GM12891 (cell line): ENCODE measurements around the gene DPP10.

Source experiments
- DNase-seq: peaks from one replicate; pipeline ENCODE4 v3.0.0; 2011; ENCODE audit warnings: low spot score; ENCODE audit not compliant: insufficient read length
- FAIRE-seq: peaks from 2 replicates; lab custom pipeline; 2011; peaks lifted over from hg19 to GRCh38; lab: Jason Lieb, UNC
- PAX5 ChIP-seq: IDR thresholded peaks from 2 replicates; pipeline ENCODE4 v1.6.1; 2011; ENCODE audit warnings: low read length, moderate library complexity, mild to moderate bottlenecking; ENCODE audit not compliant: insufficient read depth, severe bottlenecking
- POLR2A ChIP-seq: IDR thresholded peaks from 2 replicates; pipeline ENCODE4 v1.6.1; 2011; ENCODE audit warnings: low read depth, low read length, control low read depth
- POLR2AphosphoS5 ChIP-seq: IDR thresholded peaks from 2 replicates; pipeline ENCODE4 v1.6.1; 2011; ENCODE audit warnings: low read depth, low read length, control low read depth
- POU2F2 ChIP-seq: IDR thresholded peaks from 2 replicates; pipeline ENCODE4 v1.6.1; 2011; ENCODE audit warnings: low read depth, mild to moderate bottlenecking, control low read depth, low read length, moderate library complexity
- SPI1 ChIP-seq: IDR thresholded peaks from 2 replicates; pipeline ENCODE4 v1.6.1; 2011; ENCODE audit warnings: low read depth, low read length, control low read depth
- TAF1 ChIP-seq: IDR thresholded peaks from 2 replicates; pipeline ENCODE4 v1.6.1; 2011; ENCODE audit warnings: low read depth, low read length, control low read depth

The DPP10 gene

DNA sequence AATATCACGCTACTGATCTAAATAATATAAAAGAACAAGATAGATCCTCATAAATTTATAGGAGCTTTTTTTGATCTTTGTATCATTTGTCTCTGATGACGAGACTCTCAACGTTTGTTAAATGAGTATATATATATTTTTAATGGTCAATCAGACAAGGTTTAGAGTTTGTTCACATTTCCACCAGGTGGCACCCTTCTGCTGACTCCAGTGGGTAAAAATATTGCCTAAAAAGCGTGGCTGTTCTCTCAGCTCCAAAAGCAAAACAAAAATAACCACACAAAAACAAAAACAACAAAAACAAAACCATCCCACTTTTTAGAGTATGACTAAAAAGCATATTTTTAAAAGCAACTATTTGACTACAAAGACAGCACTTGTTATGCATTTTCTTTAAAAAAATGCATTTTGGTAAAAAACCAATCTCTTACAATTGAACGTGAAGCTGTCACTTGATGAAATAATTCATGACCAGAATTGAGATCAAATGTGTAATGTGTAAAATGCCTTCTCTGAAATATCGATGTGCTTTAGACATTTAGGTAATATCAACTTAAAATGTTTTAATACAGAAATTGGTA is 723.2 kb downstream of the DPP10 start:
- no peak for FAIRE-seq
- no peak for DNase-seq
- no peak for TF ChIP-seq POLR2AphosphoS5
- no peak for TF ChIP-seq TAF1
- no peak for TF ChIP-seq POU2F2
- no peak for TF ChIP-seq POLR2A
- no peak for TF ChIP-seq PAX5
- no peak for TF ChIP-seq SPI1

DNA sequence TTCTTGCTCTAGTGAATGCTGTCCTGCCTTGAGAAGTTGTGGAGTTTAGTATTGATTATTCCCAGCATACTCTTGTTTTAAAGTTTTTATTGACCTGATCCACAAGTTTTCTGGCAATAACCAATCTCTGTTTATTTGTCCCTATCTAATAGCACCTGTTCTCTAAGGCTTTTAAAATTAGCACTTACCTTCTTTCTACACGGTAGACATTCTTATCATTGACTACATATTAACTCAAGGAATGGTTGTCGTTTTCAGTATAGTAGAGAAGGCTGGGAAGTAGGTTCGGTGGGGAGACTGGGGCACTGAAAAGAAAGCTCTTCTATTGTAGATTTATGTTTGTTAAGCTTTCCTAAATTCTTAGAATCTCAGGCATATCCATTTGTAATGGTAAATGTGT is 726.0 kb downstream of the DPP10 start:
- DNase-seq (no peak), FAIRE-seq (no peak)
- TF ChIP-seq TAF1 (no peak), POU2F2 (no peak)

DNA sequence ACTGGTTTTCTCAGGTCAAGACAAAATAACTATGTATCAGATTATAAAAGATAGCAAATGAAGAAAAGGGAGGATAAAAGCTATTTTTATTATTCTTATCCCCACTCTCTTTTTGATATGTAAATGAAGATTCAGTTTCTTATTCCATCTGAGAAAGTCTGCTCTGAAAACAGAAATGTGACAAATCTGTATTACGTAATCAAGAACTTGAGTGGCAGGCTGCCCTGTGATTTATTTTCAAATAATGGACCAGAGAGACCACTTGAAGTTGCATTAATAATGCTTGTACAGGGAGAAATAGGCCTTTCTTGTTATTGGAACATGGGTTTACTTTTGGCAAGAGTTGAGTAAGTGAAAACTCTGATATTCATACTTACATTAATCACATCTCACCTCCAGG is 727.4 kb downstream of the DPP10 start:
- DNase-seq (no peak), FAIRE-seq (no peak)
- TF ChIP-seq POLR2AphosphoS5 = no peak
- no peak for TF ChIP-seq SPI1
- no peak for TF ChIP-seq TAF1
- no peak for TF ChIP-seq POU2F2
- no peak for TF ChIP-seq POLR2A
- no peak for TF ChIP-seq PAX5

DNA sequence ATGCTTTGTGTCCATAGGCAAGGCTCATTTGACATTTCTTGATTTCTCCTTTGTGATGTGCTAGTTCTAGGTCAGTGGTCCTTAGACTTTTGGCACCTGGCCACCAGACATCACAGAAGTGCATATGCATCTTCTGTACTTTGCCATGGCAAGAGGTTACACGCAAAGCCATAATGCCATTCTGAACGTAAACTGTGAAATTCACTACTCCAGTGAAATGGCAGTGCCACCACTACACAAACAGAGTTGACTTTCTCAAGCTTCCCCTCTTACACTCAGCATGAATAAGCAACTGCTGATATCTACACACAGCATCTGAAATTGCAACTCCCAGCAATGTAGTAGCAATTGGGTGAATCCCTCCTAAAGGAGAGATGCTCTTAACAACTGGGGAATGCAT is 729.3 kb downstream of the DPP10 start:
- DNase-seq = no peak
- no peak for TF ChIP-seq POLR2A
- no peak for TF ChIP-seq TAF1
- TF ChIP-seq POU2F2 = no peak
- TF ChIP-seq SPI1 = no peak
- no peak for TF ChIP-seq PAX5
- no peak for TF ChIP-seq POLR2AphosphoS5
- no peak for FAIRE-seq

DNA sequence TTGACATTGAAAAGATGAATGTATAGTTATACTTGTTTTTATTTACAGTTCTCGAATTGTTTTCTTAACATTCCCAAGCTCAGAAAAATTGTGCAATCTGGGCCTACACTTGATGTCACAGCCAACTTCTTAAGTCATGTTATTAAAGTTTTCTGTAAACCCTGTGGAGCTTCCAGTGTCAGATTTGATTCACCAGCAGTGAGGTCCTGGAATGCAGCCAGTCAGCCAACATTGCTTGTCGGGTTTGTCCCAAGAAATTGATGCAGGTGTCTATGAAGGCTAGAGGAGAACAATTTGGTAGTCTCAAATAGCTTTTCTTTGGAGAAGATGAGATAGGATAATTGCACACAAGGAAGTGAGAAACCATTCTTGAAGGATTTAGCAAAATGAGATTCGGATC is 732.2 kb downstream of the DPP10 start:
- DNase-seq = no peak
- no peak for TF ChIP-seq POLR2A
- TF ChIP-seq SPI1 = no peak
- TF ChIP-seq POLR2AphosphoS5 = no peak
- TF ChIP-seq TAF1 = no peak
- no peak for TF ChIP-seq PAX5
- no peak for TF ChIP-seq POU2F2
- FAIRE-seq = no peak

DNA sequence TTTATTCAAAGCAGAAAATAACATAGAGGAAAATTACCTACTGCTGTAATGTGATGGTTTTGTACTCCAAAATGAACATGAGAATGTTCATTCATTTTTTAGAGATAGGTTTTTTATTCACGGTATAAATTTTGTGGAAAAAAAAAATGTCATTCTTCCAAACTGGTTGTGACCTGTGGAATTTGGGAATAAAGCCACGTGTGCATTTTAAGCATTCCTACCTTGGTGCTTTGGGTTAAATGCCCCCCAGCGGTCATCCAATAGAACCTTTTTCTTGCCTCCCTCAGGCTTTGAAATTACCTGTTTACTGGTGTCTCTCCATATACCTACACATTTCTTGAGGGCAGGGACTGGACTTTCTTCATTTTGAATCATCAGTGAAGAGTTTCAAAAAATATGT is 740.7 kb downstream of the DPP10 start:
- no peak for TF ChIP-seq SPI1
- TF ChIP-seq PAX5 = no peak
- no peak for TF ChIP-seq POLR2AphosphoS5
- TF ChIP-seq TAF1 = no peak
- no peak for TF ChIP-seq POU2F2
- no peak for FAIRE-seq
- DNase-seq = no peak

DNA sequence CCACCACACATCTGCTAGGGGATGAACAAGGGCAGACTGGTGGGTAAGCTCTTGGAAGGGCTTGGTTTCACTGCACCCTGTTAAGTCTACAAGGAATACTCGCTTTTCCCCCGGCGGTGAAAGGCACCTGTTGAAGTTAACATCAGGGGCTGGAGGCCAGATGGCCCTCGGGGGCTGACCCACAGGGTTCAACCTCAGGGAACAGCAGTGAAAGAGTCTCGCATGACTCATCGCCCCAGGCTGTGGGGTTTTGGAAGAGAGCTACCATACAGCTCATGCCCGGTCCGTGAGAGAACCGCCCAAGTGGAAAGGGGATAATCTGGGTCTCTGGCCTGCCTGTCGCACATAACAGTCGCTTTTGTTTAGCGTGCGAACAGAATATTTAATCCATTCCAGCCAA is 748.0 kb downstream of the DPP10 start:
- no peak for DNase-seq
- no peak for FAIRE-seq
- TF ChIP-seq POU2F2 (no peak), TAF1 (no peak)

DNA sequence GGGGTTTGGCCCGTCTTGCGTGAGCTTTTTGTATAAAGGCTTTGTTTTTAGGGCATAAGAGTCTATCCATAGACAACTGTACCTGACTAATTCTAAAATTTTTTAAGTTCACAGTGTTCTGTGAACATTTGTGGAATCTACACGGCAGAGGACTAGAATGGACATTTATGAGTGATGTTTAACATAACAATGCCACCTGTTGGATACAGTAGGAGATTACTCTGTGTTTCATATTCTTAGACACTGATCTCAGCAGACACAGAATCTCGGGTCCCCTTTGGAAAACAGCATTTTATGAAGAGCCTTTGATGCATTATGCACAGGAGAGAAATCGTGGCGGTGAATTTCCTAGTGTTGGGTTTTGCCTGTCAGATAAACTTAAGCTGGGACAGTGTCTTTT is 752.2 kb downstream of the DPP10 start:
- TF ChIP-seq POLR2A (no peak), POLR2AphosphoS5 (no peak), SPI1 (no peak), TAF1 (no peak), POU2F2 (no peak), PAX5 (no peak)
- no peak for DNase-seq
- FAIRE-seq = no peak

DNA sequence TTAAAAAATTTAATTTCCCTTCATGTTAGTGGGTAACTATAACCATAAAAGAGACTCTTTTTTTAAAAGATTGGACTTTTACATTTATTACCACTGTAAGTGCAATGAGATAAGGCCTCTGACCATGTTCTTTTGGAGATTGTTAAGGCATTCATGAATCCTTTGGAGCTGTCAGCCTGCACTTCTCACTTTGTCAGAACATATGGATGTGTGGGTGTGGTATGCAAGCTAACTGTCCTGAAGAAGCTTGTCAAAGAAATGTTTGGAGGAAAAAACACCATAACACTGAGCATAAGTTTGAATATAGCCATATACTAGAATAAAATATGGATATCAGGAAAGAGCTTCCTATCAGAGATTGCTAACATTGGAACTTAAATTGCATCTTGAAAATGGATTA is 754.1 kb downstream of the DPP10 start:
- no peak for DNase-seq
- TF ChIP-seq POU2F2 = no peak
- TF ChIP-seq PAX5 = no peak
- TF ChIP-seq POLR2AphosphoS5 = no peak
- TF ChIP-seq TAF1 = no peak
- no peak for TF ChIP-seq SPI1
- no peak for TF ChIP-seq POLR2A
- no peak for FAIRE-seq

DNA sequence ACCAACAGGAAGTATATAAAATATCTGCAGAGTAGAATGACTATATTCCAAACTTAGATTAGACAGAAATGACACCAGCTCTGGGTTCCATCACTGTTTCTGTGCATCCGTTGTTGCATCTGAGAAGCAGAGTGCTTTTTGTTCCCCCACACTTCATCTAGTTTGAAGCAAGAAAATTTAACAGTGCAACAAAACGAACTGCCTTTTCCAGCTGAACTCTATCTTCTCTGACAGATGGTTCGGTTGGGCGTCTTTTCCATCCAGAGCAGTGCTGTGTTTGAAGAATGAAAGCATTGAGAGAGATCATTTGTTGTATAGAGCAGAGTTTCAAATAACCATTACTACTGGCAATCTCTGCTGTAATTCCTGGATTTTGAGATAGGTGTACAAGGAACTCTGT is 757.5 kb downstream of the DPP10 start:
- no peak for TF ChIP-seq POLR2AphosphoS5
- no peak for TF ChIP-seq PAX5
- TF ChIP-seq SPI1 = no peak
- TF ChIP-seq POLR2A = no peak
- TF ChIP-seq POU2F2 = no peak
- no peak for TF ChIP-seq TAF1
- FAIRE-seq (no peak), DNase-seq (no peak)
